HepG2 (cell line): ENCODE results near the gene ACOT13.

ENCODE experiments used
- GABPB1 ChIP-seq: IDR thresholded peaks from 2 replicates; pipeline ENCODE4 v1.6.1; 2016; ENCODE audit warnings: mild to moderate bottlenecking, missing genetic modification reagents, moderate library complexity, missing compliant biosample characterization
- HES4 ChIP-seq: sonication (generic); formaldehyde crosslinking; IDR thresholded peaks from 2 replicates; pipeline ENCODE4 v1.9.0; 2021; ENCODE audit warnings: mild to moderate bottlenecking, missing genetic modification reagents, borderline replicate concordance
- POLR2A ChIP-seq, 2 experiments: IDR thresholded peaks; 2 replicates each; pipeline ENCODE4 v1.6.1; 2011; ENCODE audit warnings: low read depth in 2 of 2, low read length in 2 of 2, mild to moderate bottlenecking in 1 of 2, moderate library complexity in 1 of 2; ENCODE audit not compliant: insufficient read depth in 1 of 2
- RAD21 ChIP-seq: fragments of 450-650 bp; formaldehyde crosslinking; IDR thresholded peaks from 2 replicates; pipeline ENCODE4 v1.5.0; 2020; ENCODE audit warnings: mild to moderate bottlenecking
- RBFOX2 ChIP-seq: fragments of 200-400 bp; formaldehyde crosslinking; IDR thresholded peaks from 2 replicates; pipeline ENCODE4 v1.6.1; 2017; ENCODE audit warnings: low read depth, mild to moderate bottlenecking, low read length
- TBX2 ChIP-seq: sonication (generic); formaldehyde crosslinking; IDR thresholded peaks from 2 replicates; pipeline ENCODE4 v1.5.0; 2020; ENCODE audit warnings: missing genetic modification reagents, mild to moderate bottlenecking, borderline replicate concordance
- ZBTB34 ChIP-seq: sonication (generic); formaldehyde crosslinking; IDR thresholded peaks from 2 replicates; pipeline ENCODE4 v1.8.0; 2022; ENCODE audit warnings: mild to moderate bottlenecking, missing genetic modification reagents
- ZBTB8A ChIP-seq: sonication (generic); formaldehyde crosslinking; IDR thresholded peaks from 2 replicates; pipeline ENCODE4 v1.4.0; 2020; ENCODE audit warnings: mild to moderate bottlenecking, low read depth, missing genetic modification reagents, borderline replicate concordance
- ZNF317 ChIP-seq: sonication (generic); formaldehyde crosslinking; IDR thresholded peaks from 2 replicates; pipeline ENCODE4 v1.5.0; 2020; ENCODE audit warnings: mild to moderate bottlenecking, missing genetic modification reagents
- ZNF607 ChIP-seq: sonication (generic); formaldehyde crosslinking; IDR thresholded peaks from 2 replicates; pipeline ENCODE4 v1.5.1; 2020; ENCODE audit warnings: missing genetic modification reagents, mild to moderate bottlenecking, borderline replicate concordance
- TF ChIP-seq, protein P1 (sequence below): sonication (generic); formaldehyde crosslinking; IDR thresholded peaks from 2 replicates; pipeline ENCODE4 v1.5.0; 2020; ENCODE audit warnings: mild to moderate bottlenecking, missing genetic modification reagents, moderate library complexity
- TF ChIP-seq, protein P2 (sequence below): sonication (generic); formaldehyde crosslinking; IDR thresholded peaks from 2 replicates; pipeline ENCODE4 v1.4.0; 2020; ENCODE audit warnings: mild to moderate bottlenecking, low read depth, missing genetic modification reagents

GRCh38 chr6:24710519-24711303 is 43.8 kb downstream of the ACOT13 start:
- TF ChIP-seq HES4 (CRISPR knock-in tag) (no peak), ZNF607 (no peak), ZBTB34 (CRISPR knock-in tag) (no peak), ZBTB8A (CRISPR knock-in tag) (no peak), POLR2A (IDR thresholded peaks at IDR 0.05; ENCODE audit: insufficient read depth in 1 of 2, low read depth in 2 of 2, low read length in 2 of 2) (no peak), TBX2 (CRISPR knock-in tag) (no peak), ZNF317 (CRISPR knock-in tag) (no peak), GABPB1 (CRISPR knock-in tag) (no peak), RAD21 (CRISPR knock-in tag) (no peak), RBFOX2 (no peak)
- TF ChIP-seq, protein P1, sequence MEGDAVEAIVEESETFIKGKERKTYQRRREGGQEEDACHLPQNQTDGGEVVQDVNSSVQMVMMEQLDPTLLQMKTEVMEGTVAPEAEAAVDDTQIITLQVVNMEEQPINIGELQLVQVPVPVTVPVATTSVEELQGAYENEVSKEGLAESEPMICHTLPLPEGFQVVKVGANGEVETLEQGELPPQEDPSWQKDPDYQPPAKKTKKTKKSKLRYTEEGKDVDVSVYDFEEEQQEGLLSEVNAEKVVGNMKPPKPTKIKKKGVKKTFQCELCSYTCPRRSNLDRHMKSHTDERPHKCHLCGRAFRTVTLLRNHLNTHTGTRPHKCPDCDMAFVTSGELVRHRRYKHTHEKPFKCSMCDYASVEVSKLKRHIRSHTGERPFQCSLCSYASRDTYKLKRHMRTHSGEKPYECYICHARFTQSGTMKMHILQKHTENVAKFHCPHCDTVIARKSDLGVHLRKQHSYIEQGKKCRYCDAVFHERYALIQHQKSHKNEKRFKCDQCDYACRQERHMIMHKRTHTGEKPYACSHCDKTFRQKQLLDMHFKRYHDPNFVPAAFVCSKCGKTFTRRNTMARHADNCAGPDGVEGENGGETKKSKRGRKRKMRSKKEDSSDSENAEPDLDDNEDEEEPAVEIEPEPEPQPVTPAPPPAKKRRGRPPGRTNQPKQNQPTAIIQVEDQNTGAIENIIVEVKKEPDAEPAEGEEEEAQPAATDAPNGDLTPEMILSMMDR: no peak
- TF ChIP-seq, protein P2, sequence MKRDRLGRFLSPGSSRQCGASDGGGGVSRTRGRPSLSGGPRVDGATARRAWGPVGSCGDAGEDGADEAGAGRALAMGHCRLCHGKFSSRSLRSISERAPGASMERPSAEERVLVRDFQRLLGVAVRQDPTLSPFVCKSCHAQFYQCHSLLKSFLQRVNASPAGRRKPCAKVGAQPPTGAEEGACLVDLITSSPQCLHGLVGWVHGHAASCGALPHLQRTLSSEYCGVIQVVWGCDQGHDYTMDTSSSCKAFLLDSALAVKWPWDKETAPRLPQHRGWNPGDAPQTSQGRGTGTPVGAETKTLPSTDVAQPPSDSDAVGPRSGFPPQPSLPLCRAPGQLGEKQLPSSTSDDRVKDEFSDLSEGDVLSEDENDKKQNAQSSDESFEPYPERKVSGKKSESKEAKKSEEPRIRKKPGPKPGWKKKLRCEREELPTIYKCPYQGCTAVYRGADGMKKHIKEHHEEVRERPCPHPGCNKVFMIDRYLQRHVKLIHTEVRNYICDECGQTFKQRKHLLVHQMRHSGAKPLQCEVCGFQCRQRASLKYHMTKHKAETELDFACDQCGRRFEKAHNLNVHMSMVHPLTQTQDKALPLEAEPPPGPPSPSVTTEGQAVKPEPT (CRISPR knock-in tag): no peak
